WTC11 (cell line): ENCODE results near the gene FBXO31. TPM values are rescaled to one million over a fixed set of nuclear protein-coding genes. Genes with fewer than 3 reads are reported as not detected.

Source experiments
- ATF1 ChIP-seq: sonication (generic); formaldehyde crosslinking; IDR thresholded peaks from 2 replicates; pipeline ENCODE4 v1.8.1; 2023; ENCODE audit warnings: mild to moderate bottlenecking, moderate library complexity, missing genetic modification reagents
- CREM ChIP-seq: sonication (generic); formaldehyde crosslinking; IDR thresholded peaks from 2 replicates; pipeline ENCODE4 v1.8.1; 2022; ENCODE audit warnings: mild to moderate bottlenecking, missing genetic modification reagents, moderate library complexity
- ELF4 ChIP-seq: sonication (generic); formaldehyde crosslinking; IDR thresholded peaks from 2 replicates; pipeline ENCODE4 v1.8.1; 2022; ENCODE audit warnings: low read depth, mild to moderate bottlenecking, moderate library complexity, missing genetic modification reagents
- EMX1 ChIP-seq: fragments of 250-450 bp; sonication (Bioruptor Pico); IDR thresholded peaks from 2 replicates; pipeline ENCODE4 v1.8.0; 2021; ENCODE audit warnings: mild to moderate bottlenecking
- GABPB1 ChIP-seq: sonication (generic); formaldehyde crosslinking; IDR thresholded peaks from 2 replicates; pipeline ENCODE4 v1.8.1; 2023; ENCODE audit warnings: mild to moderate bottlenecking, missing genetic modification reagents
- GRHL2 ChIP-seq: fragments of 250-450 bp; sonication (Bioruptor Pico); IDR thresholded peaks from 2 replicates; pipeline ENCODE4 v1.8.0; 2022; ENCODE audit warnings: mild to moderate bottlenecking, moderate library complexity; ENCODE audit not compliant: insufficient replicate concordance, severe bottlenecking
- HMGA2 ChIP-seq: fragments of 250-450 bp; sonication (Bioruptor Pico); IDR thresholded peaks from 2 replicates; pipeline ENCODE4 v1.4.0; 2021; ENCODE audit warnings: mild to moderate bottlenecking, moderate library complexity
- MAX ChIP-seq: sonication (generic); formaldehyde crosslinking; IDR thresholded peaks from 2 replicates; pipeline ENCODE4 v1.8.0; 2022; ENCODE audit warnings: mild to moderate bottlenecking, missing genetic modification reagents
- MYBL2 ChIP-seq: sonication (generic); formaldehyde crosslinking; IDR thresholded peaks from 2 replicates; pipeline ENCODE4 v1.8.1; 2023; ENCODE audit warnings: mild to moderate bottlenecking, moderate library complexity, missing genetic modification reagents
- NFYB ChIP-seq: sonication (generic); formaldehyde crosslinking; conservative IDR thresholded peaks from 2 replicates; pipeline ENCODE4 v1.8.0; 2022; ENCODE audit warnings: low read depth, missing genetic modification reagents
- RELA ChIP-seq: sonication (generic); formaldehyde crosslinking; IDR thresholded peaks from 2 replicates; pipeline ENCODE4 v1.8.1; 2022; ENCODE audit warnings: missing genetic modification reagents, mild to moderate bottlenecking, borderline replicate concordance
- SMAD4 ChIP-seq: sonication (generic); formaldehyde crosslinking; IDR thresholded peaks from 2 replicates; pipeline ENCODE4 v1.8.0; 2022; ENCODE audit warnings: mild to moderate bottlenecking, missing genetic modification reagents
- STAT6 ChIP-seq: sonication (generic); formaldehyde crosslinking; conservative IDR thresholded peaks from 2 replicates; pipeline ENCODE4 v1.8.1; 2023; ENCODE audit warnings: mild to moderate bottlenecking, low read depth, missing genetic modification reagents, moderate library complexity
- ZNF317 ChIP-seq: sonication (generic); formaldehyde crosslinking; IDR thresholded peaks from 2 replicates; pipeline ENCODE4 v1.8.1; 2023; ENCODE audit warnings: low read depth, mild to moderate bottlenecking, moderate library complexity, missing genetic modification reagents, borderline replicate concordance
- ZNF423 ChIP-seq: fragments of 250-450 bp; sonication (Bioruptor Pico); IDR thresholded peaks from 2 replicates; pipeline ENCODE4 v2.1.2; 2022; ENCODE audit warnings: mild to moderate bottlenecking, moderate library complexity
- total RNA-seq: library from RNA; stranded (reverse); gene quantifications from 3 replicates; pipeline ENCODE4 v1.2.3, GENCODE V29; 2021
- TF ChIP-seq, protein P1 (sequence below): sonication (generic); formaldehyde crosslinking; IDR thresholded peaks from 2 replicates; pipeline ENCODE4 v1.8.0; 2022; ENCODE audit warnings: mild to moderate bottlenecking, missing genetic modification reagents
- TF ChIP-seq, protein P2 (sequence below): sonication (generic); formaldehyde crosslinking; IDR thresholded peaks from 2 replicates; pipeline ENCODE4 v1.8.1; 2023; ENCODE audit warnings: mild to moderate bottlenecking, missing genetic modification reagents
- TF ChIP-seq, protein P3 (sequence below): fragments of 250-450 bp; sonication (Bioruptor Pico); IDR thresholded peaks from 2 replicates; pipeline ENCODE4 v2.1.2; 2022; ENCODE audit warnings: mild to moderate bottlenecking, moderate library complexity
- TF ChIP-seq, protein P4 (sequence below): sonication (generic); formaldehyde crosslinking; IDR thresholded peaks from 2 replicates; pipeline ENCODE4 v1.8.1; 2022; ENCODE audit warnings: missing genetic modification reagents, borderline replicate concordance

The FBXO31 gene
- total RNA-seq, 1 experiment from 2014 or later = 22.6 TPM

DNA sequence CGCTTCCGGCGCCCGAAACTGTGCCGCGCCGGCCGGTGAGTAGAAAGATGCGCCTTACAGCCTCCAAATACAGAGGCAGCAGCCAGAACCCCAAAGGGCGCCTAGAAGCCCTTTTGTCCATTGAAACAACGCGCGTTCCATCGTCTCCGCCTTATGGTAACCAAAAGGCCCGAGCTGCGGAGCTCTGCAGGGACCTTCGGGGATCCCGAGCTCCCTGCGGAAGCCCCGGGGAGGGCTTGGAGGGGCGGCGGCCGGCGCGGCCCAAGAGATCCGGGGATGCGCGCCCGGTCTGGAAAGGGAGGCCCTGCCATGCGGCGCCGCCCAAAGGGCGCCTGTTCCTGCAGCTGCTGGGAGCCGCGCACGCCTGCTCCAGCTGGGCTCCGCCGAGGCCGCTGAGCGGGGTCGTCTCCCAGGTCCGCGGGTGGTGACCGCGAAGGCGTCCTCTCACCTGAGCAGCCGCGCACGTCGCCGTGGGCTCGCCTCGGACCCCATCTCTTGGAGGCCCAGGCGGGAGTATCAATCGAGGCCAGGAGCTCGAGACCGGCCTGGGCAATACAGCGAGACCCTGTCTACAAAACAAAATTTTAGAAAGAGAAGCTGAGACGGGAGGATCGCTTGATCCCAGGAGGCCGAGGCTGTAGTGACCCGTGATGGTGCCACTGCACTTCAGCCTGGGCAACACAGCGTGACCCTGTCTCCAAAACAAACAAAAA, 742 bp upstream of the FBXO31 start (continued):
- TF ChIP-seq STAT6 (CRISPR knock-in tag) = no peak
- TF ChIP-seq MAX = peak; percentile 86
- TF ChIP-seq, protein P1, sequence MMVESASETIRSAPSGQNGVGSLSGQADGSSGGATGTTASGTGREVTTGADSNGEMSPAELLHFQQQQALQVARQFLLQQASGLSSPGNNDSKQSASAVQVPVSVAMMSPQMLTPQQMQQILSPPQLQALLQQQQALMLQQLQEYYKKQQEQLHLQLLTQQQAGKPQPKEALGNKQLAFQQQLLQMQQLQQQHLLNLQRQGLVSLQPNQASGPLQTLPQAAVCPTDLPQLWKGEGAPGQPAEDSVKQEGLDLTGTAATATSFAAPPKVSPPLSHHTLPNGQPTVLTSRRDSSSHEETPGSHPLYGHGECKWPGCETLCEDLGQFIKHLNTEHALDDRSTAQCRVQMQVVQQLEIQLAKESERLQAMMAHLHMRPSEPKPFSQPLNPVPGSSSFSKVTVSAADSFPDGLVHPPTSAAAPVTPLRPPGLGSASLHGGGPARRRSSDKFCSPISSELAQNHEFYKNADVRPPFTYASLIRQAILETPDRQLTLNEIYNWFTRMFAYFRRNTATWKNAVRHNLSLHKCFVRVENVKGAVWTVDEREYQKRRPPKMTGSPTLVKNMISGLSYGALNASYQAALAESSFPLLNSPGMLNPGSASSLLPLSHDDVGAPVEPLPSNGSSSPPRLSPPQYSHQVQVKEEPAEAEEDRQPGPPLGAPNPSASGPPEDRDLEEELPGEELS (CRISPR knock-in tag) = peak; percentile 60
- no peak for TF ChIP-seq EMX1 (CRISPR knock-in tag)
- TF ChIP-seq GRHL2 (CRISPR knock-in tag) = no peak
- 0 out of 2 replicates have a peak, but pooled peaks have one; percentile 28 for TF ChIP-seq HMGA2
- TF ChIP-seq SMAD4 = no peak
- TF ChIP-seq RELA (CRISPR knock-in tag) = no peak
- TF ChIP-seq MYBL2 = peak; percentile 18
- peak; percentile 12; the same call in 1 of the 2 replicates for TF ChIP-seq GABPB1 (CRISPR knock-in tag)
- TF ChIP-seq CREM (CRISPR knock-in tag) = peak; percentile 36; the same call in 1 of the 2 replicates
- TF ChIP-seq, protein P2, sequence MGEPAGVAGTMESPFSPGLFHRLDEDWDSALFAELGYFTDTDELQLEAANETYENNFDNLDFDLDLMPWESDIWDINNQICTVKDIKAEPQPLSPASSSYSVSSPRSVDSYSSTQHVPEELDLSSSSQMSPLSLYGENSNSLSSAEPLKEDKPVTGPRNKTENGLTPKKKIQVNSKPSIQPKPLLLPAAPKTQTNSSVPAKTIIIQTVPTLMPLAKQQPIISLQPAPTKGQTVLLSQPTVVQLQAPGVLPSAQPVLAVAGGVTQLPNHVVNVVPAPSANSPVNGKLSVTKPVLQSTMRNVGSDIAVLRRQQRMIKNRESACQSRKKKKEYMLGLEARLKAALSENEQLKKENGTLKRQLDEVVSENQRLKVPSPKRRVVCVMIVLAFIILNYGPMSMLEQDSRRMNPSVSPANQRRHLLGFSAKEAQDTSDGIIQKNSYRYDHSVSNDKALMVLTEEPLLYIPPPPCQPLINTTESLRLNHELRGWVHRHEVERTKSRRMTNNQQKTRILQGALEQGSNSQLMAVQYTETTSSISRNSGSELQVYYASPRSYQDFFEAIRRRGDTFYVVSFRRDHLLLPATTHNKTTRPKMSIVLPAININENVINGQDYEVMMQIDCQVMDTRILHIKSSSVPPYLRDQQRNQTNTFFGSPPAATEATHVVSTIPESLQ (CRISPR knock-in tag) = no peak
- TF ChIP-seq, protein P3, sequence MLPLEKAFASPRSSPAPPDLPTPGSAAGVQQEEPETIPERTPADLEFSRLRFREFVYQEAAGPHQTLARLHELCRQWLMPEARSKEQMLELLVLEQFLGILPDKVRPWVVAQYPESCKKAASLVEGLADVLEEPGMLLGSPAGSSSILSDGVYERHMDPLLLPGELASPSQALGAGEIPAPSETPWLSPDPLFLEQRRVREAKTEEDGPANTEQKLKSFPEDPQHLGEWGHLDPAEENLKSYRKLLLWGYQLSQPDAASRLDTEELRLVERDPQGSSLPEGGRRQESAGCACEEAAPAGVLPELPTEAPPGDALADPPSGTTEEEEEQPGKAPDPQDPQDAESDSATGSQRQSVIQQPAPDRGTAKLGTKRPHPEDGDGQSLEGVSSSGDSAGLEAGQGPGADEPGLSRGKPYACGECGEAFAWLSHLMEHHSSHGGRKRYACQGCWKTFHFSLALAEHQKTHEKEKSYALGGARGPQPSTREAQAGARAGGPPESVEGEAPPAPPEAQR (CRISPR knock-in tag) = no peak
- TF ChIP-seq ZNF317 = peak; percentile 31; the same call in 1 of the 2 replicates
- TF ChIP-seq ELF4 (CRISPR knock-in tag) = no peak
- TF ChIP-seq NFYB (CRISPR knock-in tag) = no peak
- TF ChIP-seq ATF1 (CRISPR knock-in tag) = peak; percentile 35; the same call in 1 of the 2 replicates
- TF ChIP-seq, protein P4, sequence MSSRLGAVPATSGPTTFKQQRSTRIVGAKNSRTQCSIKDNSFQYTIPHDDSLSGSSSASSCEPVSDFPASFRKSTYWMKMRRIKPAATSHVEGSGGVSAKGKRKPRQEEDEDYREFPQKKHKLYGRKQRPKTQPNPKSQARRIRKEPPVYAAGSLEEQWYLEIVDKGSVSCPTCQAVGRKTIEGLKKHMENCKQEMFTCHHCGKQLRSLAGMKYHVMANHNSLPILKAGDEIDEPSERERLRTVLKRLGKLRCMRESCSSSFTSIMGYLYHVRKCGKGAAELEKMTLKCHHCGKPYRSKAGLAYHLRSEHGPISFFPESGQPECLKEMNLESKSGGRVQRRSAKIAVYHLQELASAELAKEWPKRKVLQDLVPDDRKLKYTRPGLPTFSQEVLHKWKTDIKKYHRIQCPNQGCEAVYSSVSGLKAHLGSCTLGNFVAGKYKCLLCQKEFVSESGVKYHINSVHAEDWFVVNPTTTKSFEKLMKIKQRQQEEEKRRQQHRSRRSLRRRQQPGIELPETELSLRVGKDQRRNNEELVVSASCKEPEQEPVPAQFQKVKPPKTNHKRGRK (CRISPR knock-in tag) = no peak
- TF ChIP-seq ZNF423 (CRISPR knock-in tag) = no peak; the same call in 1 of the 2 replicates
